GM18517 (cell line): Measurements from ENCODE around the gene SEMA5A.

Experiments
- ATAC-seq: cut with Tn5 transposase; IDR thresholded peaks from one replicate; pipeline ENCODE4 v1.9.1; 2021; ENCODE audit warnings: mild to moderate bottlenecking, moderate library complexity; ENCODE audit not compliant: unreplicated experiment

Gene SEMA5A

GRCh38 chr5:9545992-9546851 is at the start of gene SEMA5A:
TSS of gene SEMA5A (minus strand) at chr5:9546075. CDS start at chr5:9379946, 166,129 bp downstream.
- ATAC-seq = no peak

GRCh38 chr5:9594913-9595312 is 49.0 kb upstream of the SEMA5A start:
- no peak for ATAC-seq

DNA sequence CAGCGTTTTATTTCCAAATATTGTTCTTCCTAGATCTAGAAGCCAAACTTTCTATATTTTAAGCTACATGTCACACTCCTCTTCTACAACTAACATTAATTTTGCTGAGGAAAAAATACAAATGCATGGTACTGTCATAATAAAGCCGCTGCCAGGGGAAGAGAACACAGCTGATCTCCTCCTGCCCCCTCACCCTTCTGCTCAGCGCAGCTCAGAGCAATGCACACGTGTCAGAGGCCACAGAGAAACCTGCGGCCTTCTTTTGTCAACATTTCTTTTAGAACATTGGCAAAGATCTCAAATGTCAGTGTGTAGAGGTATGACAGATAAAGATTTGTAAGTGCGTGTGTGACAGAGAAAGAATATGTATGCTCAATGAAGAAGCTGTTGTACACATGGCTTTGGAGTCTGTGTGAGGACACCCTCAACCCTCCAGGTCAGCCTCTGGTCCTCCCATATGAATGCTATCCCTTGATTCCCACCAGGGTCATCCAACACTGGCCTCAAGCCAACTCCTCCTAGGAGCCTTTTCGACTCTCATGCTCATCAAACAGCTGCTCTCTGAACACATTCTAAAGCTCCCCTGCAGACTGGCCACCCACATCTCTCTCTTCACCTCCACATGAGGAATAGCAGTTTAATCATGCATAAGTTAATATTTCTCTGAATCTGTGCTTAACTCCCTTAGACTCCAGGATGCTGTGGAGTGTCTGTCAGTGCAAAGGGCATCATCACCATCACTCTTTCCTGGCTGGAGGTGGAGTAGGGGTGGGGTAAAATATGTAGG is 43.4 kb upstream of the SEMA5A start:
- ATAC-seq = no peak

GRCh38 chr5:9588254-9588653 is 42.4 kb upstream of the SEMA5A start:
- no peak for ATAC-seq

- ATAC-seq = no peak
Observed at GRCh38 chr5:9587135-9587534, 41.3 kb upstream of the SEMA5A start.

DNA sequence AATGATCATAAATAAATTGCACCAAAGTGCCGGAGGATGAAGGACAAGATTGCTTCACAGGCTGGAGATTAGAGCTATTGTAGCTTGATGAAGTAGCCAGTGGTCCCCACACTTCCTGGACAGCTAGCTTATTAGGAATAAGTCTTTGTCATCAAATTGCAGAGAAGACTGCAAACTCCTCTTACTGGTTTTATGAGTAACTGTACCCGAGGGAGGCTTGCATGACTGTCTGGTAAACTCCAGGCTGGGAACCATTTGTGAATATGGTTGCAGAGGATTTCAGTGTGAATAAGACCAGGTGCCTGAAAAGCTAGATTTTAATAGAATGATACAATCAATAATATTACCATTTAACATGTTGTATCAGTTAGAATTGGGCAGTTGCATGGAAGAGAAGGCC is 36.5 kb upstream of the SEMA5A start:
- ATAC-seq = no peak

- no peak for ATAC-seq
Observed at GRCh38 chr5:9573796-9574195, 27.9 kb upstream of the SEMA5A start.

DNA sequence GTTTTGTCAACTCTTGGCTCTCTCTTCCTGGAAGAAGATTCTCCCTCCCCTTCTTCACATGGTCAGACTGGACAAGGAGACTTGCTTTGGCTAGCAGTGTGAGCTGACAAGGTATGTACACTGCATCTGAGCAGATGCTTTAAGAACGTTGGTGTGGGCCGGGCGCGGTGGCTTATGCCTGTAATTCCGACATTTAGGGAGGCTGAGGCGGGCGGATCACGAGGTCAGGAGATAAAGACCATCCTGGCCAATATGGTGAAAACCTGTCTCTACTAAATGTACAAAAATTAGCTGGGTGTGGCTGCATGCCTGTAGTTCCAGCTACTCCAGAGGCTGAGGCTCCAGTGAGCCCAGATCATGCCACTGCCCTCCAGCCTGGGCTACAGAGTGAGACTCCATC is 26.4 kb upstream of the SEMA5A start:
- no peak for ATAC-seq

- no peak for ATAC-seq
Observed at GRCh38 chr5:9570876-9571275, 25.0 kb upstream of the SEMA5A start.

DNA sequence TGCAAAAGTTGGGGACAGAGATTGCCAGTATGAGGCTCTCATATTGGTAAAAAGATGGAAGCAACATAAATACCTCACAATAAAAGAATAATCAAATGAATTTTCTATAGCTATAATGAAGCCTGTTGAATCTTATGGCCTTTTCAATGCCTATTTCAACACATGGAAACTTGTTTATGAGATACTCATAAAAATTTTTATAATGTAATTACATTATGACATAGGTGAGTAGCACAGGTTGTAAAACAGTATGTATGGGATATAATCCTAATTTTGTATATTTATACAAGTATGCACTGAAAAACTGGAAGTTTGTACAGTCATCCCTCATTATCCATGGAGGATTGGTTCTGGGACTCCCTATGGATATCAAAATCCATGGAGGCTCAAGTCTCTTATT is 21.2 kb upstream of the SEMA5A start:
- no peak for ATAC-seq

- ATAC-seq = no peak
Observed at GRCh38 chr5:9564752-9565151, 18.9 kb upstream of the SEMA5A start.

GRCh38 chr5:9562141-9562540 is 16.3 kb upstream of the SEMA5A start:
- no peak for ATAC-seq

GRCh38 chr5:9559965-9560364 is 14.1 kb upstream of the SEMA5A start:
- ATAC-seq = no peak

- ATAC-seq = no peak
Observed at GRCh38 chr5:9558319-9558965, 12.6 kb upstream of the SEMA5A start.

DNA sequence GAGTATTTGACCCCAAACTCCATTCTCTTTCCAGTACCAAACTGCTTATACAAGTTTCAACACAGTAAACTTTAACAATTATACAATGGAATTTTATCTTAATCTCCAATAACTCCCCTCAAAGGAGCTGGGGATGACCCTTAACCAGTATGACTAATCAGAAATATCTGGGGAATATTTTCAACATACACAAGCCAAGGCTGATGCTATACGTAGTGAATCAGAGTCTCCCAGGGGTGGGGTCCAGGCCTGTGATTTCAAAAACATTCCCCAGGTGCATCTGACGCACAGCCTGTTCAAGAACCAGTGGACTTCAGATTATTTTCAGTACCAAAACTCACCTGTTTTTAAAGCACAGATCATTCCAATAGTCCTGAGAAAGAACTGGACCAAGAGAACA is 11.8 kb upstream of the SEMA5A start:
- ATAC-seq = no peak

- no peak for ATAC-seq
Observed at GRCh38 chr5:9555961-9556360, 10.1 kb upstream of the SEMA5A start.

- ATAC-seq = no peak
Observed at GRCh38 chr5:9554122-9554521, 8.2 kb upstream of the SEMA5A start.

DNA sequence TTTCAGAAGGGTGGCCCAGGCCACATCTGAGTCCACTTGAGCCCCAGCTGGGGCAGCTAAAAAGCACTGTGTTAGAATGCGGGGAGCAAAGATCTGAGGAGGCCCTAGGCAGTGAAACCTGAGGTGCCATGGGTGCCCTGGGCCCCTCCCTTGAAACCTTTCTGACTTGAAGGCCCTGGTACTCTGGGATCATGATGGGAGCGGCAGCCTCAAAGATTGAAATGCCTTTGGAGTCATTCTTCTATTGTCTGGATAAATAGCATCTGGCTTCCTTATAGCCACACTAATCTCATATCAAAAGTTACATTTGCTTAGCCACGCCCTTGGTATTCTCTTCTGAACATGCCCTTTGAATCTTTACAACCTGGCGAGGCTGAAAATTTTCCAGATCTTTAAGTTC is 7.7 kb upstream of the SEMA5A start:
- ATAC-seq = no peak

DNA sequence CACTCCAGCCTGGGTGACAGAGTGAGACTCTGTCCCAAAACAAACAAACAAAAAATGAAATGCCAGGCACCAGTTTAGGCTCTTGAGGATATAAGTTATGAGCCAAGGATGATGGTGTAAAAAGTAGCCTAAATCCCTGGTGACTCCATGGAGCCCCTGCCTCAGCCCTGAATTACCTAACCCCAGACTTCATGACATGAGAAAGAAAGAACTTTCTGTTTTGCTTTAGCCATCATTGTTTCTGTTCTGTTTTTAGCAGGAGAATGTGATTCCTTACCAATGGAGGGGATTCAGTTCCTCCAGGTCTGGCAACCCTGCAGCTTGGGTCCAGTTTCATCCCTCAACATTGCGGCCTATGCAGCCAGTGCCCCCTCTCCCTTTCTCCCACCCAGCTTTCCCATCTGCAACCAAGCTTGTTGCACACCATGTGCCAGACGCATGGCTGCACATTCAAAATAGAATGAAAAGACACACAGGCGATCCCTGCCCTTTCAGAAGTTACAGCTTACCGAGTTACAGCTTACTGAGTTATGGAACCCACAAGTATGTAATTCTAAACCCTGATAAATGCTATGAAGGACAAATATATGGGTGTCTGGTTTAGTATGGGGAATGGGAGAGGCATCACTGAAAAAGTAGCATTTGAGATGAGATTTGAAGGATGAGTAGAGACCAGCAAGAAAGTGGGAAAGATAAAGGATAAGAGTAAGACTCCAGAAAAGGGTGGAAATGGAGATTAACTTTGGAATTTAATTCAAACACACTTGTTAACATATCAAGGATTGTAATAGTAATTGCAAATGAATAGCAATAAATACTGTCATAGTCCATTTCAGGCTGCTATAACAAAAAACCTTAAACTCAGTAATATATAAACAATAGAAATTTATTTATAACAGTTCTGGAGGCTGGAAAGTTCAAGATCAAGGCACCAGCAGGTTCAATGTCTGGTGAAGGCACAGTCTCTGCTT is 6.0 kb upstream of the SEMA5A start:
- no peak for ATAC-seq

DNA sequence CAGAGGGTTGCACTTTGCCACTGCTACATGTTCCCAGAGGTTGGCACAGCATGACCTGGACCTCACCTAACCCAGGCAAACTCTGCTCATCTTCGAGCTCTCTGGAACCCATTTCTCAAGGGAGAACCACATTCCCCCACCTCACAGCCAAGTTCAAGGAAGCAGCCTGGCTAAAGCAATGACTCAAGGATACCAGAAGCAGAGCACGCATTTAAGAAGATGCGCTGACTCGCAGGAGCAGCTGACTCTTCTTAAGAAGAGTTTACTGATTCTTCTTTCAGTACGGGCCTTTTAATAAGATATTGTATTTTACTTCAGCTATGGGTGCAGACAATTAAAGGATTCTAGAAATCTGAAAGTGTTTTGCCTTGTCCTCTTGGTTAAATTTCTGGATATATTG is 4.1 kb upstream of the SEMA5A start:
- no peak for ATAC-seq
